ENCODE results near the gene TRIM40. TPM values are rescaled to one million over a fixed set of nuclear protein-coding genes. Genes with fewer than 3 reads are reported as not detected.

Gene TRIM40
- total and polyA plus RNA-seq, 2 experiments from 2014 or later, result not detected

- DNase-seq (ENCODE audit: low spot score), result no peak
- no peaks in the 10 kb centered on the region for H3K36me3 ChIP-seq (ENCODE audit: insufficient read depth)
- no peak overlapping the region for H3K4me3 Mint-ChIP-seq
- no peaks in the 10 kb centered on the region for H3F3A ChIP-seq (replicated peaks; ENCODE audit: low read depth)
- H3K36me3 Mint-ChIP-seq (ENCODE audit: low read depth), result no peaks in the 10 kb centered on the region
- H3K79me2 ChIP-seq (replicated peaks; ENCODE audit: insufficient read depth), result no peaks in the 10 kb centered on the region
- no peak overlapping the region for H3K4me2 ChIP-seq
- TF ChIP-seq REST (IDR thresholded peaks at IDR 0.05; ENCODE audit: unreplicated experiment) (no peak), EZH2 (IDR thresholded peaks at IDR 0.05; ENCODE audit: low read depth, unreplicated experiment) (no peak), ZNF331 (CRISPR knock-in tag; IDR thresholded peaks at IDR 0.05; ENCODE audit: low read depth) (no peak), NANOG (IDR thresholded peaks at IDR 0.05; ENCODE audit: borderline replicate concordance) (no peak), ETS1 (IDR thresholded peaks at IDR 0.05) (no peak), EZH2phosphoT487 (IDR thresholded peaks at IDR 0.05; ENCODE audit: unreplicated experiment) (no peak), JUNB (IDR thresholded peaks at IDR 0.05; ENCODE audit: unreplicated experiment) (no peak), POLR2AphosphoS5 (IDR thresholded peaks at IDR 0.05; ENCODE audit: low read depth) (no peak), CREB1 (CRISPR knock-in tag; IDR thresholded peaks at IDR 0.05; ENCODE audit: low read depth) (no peak), ZNF114 (CRISPR knock-in tag; IDR thresholded peaks at IDR 0.05) (no peak), STAT1 (IDR thresholded peaks at IDR 0.05; ENCODE audit: unreplicated experiment) (no peak)
- TF ChIP-seq, protein P1, sequence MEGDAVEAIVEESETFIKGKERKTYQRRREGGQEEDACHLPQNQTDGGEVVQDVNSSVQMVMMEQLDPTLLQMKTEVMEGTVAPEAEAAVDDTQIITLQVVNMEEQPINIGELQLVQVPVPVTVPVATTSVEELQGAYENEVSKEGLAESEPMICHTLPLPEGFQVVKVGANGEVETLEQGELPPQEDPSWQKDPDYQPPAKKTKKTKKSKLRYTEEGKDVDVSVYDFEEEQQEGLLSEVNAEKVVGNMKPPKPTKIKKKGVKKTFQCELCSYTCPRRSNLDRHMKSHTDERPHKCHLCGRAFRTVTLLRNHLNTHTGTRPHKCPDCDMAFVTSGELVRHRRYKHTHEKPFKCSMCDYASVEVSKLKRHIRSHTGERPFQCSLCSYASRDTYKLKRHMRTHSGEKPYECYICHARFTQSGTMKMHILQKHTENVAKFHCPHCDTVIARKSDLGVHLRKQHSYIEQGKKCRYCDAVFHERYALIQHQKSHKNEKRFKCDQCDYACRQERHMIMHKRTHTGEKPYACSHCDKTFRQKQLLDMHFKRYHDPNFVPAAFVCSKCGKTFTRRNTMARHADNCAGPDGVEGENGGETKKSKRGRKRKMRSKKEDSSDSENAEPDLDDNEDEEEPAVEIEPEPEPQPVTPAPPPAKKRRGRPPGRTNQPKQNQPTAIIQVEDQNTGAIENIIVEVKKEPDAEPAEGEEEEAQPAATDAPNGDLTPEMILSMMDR (conservative IDR thresholded peaks at IDR 0.05; ENCODE audit: low read depth in 2 of 2), result no peak
- 0 out of 2 replicates have a peak, but pooled peaks cover 4% of the 10 kb centered on the region for H4K20me1 ChIP-seq (replicated peaks; ENCODE audit: insufficient read depth)
- peaks cover 40% of the 10 kb centered on the region for H3K27me3 ChIP-seq (ENCODE audit: insufficient read depth)
- no peak for ATAC-seq
- no peak overlapping the region for H3K27ac ChIP-seq (ENCODE audit: low read depth)
- H3K27me3 Mint-ChIP-seq (ENCODE audit: insufficient read depth, low read depth, poor library complexity), result peaks cover 18% of the 10 kb centered on the region
- no peaks in the 10 kb centered on the region for H3K9me3 Mint-ChIP-seq
- no peak overlapping the region for H3K27ac Mint-ChIP-seq
- H2AFZ ChIP-seq, result no peak overlapping the region
- H3K4me3 ChIP-seq, result no peak overlapping the region
- no peaks in the 10 kb centered on the region for H3K9me2 ChIP-seq (ENCODE audit: insufficient read depth)
- H3K4me1 Mint-ChIP-seq, result no peaks in the 10 kb centered on the region
- no peaks in the 10 kb centered on the region for H3K4me1 ChIP-seq (ENCODE audit: insufficient read depth)
Measured at GRCh38 chr6:30121446-30122366, 14.2 kb upstream of the TRIM40 start.
